Brain microvascular endothelial cell (primary cell): ENCODE data around the gene GTF2F1.

Source experiments
- DNase-seq: peaks from one replicate; pipeline ENCODE4 v3.0.0-alpha.2; 2020
- H3K27ac ChIP-seq: fragments of 250-450 bp; sonication (Bioruptor Pico); 2 replicates; pipeline ENCODE4 v1.5.1; 2020; ENCODE audit warnings: mild to moderate bottlenecking, moderate library complexity
- H3K27me3 ChIP-seq: fragments of 250-450 bp; sonication (Bioruptor Pico); replicated peaks from 2 replicates; pipeline ENCODE4 v1.5.1; 2020; ENCODE audit warnings: mild to moderate bottlenecking
- H3K36me3 ChIP-seq: fragments of 250-450 bp; sonication (Bioruptor Pico); replicated peaks from 2 replicates; pipeline ENCODE4 v1.5.1; 2020; ENCODE audit warnings: mild to moderate bottlenecking
- H3K4me3 ChIP-seq: 2 replicates; pipeline ENCODE4 v1.5.1; 2011; ENCODE audit warnings: low read depth, mild to moderate bottlenecking, control low read depth, low read length, moderate library complexity
- in situ Hi-C: cut with HindIII; loops from 2 replicates; pipeline ENCODE4 v1.10.0; 2017; ENCODE audit warnings: low sequenced_read_pairs, low pct_ligation_motif_present
- TF ChIP-seq, protein P1 (sequence below): IDR thresholded peaks from 2 replicates; pipeline ENCODE4 v1.5.1; 2011; ENCODE audit warnings: low read depth, mild to moderate bottlenecking, moderate library complexity, low read length, control low read depth, inconsistent platforms; ENCODE audit errors: missing control alignments

GTF2F1 gene

DNA sequence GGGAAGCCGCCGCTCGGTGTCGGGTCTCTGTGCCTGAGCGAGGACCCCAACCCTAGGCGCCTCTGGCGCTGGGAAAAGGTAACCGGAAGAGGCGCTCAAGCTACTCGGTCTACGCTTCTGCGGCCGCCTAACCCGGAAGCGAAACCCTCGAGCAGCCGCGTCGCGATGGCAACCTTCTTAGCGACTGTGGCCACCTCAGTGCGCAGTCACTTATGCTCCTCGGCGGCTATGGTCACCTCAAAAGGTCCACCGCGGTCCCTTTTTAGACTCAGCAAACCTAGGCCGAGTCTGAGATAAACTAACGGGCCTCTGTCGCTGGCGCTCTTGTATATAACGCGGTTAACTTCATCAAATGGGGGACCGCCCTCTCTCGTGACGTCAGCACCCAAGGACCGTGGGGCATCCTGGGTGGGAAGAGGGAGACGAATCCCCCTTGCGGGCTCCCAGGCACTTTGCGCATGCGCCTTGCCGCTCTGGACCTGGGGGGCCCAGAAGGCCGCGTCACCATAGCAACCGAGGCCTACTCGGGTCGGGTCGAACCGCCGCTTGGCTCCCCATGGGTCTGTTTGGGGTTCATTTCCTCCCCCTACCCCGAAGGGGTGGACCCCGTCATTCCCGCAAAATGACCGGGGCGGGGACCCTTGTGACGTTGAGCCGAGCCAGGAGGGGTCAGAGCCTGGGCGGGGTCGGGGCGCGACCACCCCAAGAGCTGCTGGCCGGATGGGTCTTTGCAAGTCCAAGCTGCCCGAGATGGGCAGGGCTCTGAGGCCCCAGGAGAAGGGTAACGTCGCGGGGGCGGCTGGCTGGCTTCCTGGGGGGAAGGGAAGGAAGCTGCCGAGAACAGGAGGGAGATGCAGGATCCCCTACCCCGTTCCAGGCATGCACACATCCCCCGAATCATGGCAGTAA, at the start of gene GTF2F1:
Gene GTF2F1, minus strand, starts transcription at position 91 of the 909 bp plus-strand sequence. CDS start 169 bp downstream, outside the sequence.
- TF ChIP-seq, protein P1, sequence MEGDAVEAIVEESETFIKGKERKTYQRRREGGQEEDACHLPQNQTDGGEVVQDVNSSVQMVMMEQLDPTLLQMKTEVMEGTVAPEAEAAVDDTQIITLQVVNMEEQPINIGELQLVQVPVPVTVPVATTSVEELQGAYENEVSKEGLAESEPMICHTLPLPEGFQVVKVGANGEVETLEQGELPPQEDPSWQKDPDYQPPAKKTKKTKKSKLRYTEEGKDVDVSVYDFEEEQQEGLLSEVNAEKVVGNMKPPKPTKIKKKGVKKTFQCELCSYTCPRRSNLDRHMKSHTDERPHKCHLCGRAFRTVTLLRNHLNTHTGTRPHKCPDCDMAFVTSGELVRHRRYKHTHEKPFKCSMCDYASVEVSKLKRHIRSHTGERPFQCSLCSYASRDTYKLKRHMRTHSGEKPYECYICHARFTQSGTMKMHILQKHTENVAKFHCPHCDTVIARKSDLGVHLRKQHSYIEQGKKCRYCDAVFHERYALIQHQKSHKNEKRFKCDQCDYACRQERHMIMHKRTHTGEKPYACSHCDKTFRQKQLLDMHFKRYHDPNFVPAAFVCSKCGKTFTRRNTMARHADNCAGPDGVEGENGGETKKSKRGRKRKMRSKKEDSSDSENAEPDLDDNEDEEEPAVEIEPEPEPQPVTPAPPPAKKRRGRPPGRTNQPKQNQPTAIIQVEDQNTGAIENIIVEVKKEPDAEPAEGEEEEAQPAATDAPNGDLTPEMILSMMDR: peak; percentile 30
- peak within 1 kb of the TSS; percentile 93 for H3K27ac ChIP-seq
- peaks cover 15% of the 10 kb centered on the region for H3K36me3 ChIP-seq
- DNase-seq: peak; percentile 93
- no peaks in the 10 kb centered on the region for H3K27me3 ChIP-seq
- peak within 1 kb of the TSS; percentile 92 for H3K4me3 ChIP-seq
- in situ Hi-C loops: no loop called here

DNA sequence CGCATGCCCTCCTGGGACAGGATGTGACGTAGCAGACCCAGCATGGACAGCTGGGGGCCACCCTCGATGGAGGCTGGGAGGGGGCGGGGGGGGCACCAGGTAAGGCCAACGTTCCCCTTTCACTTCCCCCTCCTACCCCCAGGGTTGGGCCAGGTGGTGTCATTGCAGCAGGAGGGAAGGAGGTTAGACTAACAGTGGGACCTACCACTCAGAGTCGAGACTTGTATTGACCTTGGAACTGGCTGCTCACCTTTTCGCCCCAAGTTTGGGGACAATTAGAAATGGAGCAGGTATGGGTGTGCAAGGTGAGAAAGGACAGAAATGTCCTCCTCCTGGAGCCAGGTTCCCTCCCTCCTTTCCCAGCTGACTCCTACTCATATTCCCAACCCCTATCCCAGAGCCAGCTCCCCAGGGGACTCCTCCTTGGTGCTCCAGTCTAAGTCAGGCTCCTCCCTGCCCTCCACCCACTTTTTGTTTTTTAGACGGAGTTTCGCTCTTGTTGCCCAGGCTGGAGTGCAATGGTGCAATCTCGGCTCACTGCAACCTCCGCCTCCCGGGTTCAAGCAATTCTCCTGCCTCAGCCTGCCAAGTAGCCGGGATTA, 49.2 kb upstream of the GTF2F1 start:
- in situ Hi-C loops: no loop called here
- Histone ChIP-seq H3K27me3 (no peaks in the 10 kb centered on the region), H3K27ac (no peak overlapping the region), H3K4me3 (no peak overlapping the region), H3K36me3 (no peaks in the 10 kb centered on the region)
- TF ChIP-seq, protein P1: no peak
- DNase-seq: no peak

- TF ChIP-seq, protein P1: no peak
- no peak for DNase-seq
- in situ Hi-C loops: no loop called here
- Histone ChIP-seq H3K4me3 (no peak overlapping the region), H3K36me3 (no peaks in the 10 kb centered on the region), H3K27me3 (no peaks in the 10 kb centered on the region), H3K27ac (no peak overlapping the region)
These were observed 47.9 kb upstream of the GTF2F1 start for GRCh38 chr19:6440905-6441304.

DNA sequence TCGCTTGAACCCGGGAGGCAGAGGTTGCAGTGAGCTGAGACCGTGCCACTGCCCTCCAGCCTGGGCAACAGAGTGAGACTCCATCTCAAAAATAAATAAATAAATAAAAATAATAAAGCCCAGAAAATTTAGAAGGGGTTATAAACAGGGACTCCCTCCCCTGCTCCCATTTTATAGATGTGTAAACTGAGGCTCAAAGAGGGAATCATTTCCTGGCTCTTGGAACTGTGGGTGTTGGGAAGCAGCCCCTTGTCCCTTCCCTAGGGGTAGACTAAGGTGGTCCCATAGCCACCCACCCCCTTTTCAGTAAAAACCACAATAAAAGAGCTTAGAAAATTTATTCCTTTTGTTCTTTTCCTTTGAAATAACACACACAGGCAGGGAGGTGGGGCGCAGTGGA, 46.8 kb upstream of the GTF2F1 start:
- H3K4me3 ChIP-seq: no peak overlapping the region
- H3K36me3 ChIP-seq: no peaks in the 10 kb centered on the region
- TF ChIP-seq, protein P1: no peak
- no peak overlapping the region for H3K27ac ChIP-seq
- DNase-seq: no peak
- H3K27me3 ChIP-seq: no peaks in the 10 kb centered on the region
- in situ Hi-C loops: no loop called here

DNA sequence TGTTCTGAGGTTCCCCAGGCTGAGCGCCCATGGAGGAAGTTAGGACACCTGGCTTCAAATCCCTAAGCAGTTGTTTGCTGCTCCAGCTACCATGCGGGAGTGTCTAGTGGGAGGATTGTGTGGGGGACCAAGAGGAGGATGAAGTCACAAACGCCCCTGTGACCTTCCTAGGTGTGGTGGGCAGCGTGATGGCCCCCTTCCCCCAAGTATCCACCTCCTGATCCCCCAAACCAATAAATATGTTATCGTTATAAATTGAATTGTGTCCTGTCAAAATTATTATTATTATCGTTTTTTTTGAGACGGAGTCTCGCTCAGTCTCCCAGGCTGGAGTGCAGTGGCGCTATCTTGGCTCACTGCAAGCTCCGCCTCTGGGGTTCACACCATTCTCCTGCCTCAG, 40.7 kb upstream of the GTF2F1 start, which contains the start of gene SLC25A41:
Gene SLC25A41, minus strand, starts transcription at position 101 of the 400 bp plus-strand sequence. Its CDS starts 70 bp downstream, at position 31.
- no peaks in the 10 kb centered on the region for H3K36me3 ChIP-seq
- H3K27ac ChIP-seq: no peak within 1 kb of the TSS
- DNase-seq: no peak
- no peak within 1 kb of the TSS for H3K4me3 ChIP-seq
- H3K27me3 ChIP-seq: no peaks in the 10 kb centered on the region
- TF ChIP-seq, protein P1: no peak
- in situ Hi-C loops: no loop called here
